ENCODE data around the gene ARSA. TPM values are rescaled to one million over a fixed set of nuclear protein-coding genes. Genes with fewer than 3 reads are reported as not detected.
A peak's percentile ranks its signal among the peaks of the same experiment; 100 is the strongest.

The ARSA gene
- total and polyA plus RNA-seq, 2 of the 13 experiments (the other 11 are each of a cell fraction or from before 2014, with no cell fraction given), result 9.0 to 11.5 TPM

GRCh38 chr22:50641696-50642607 is 14.0 kb upstream of the ARSA start (continued):
- peak; percentile 49; the same call in 1 of the 2 replicates for TF ChIP-seq NFAT5 (CRISPR knock-in tag; IDR thresholded peaks at IDR 0.05)

- H2AFZ ChIP-seq (ENCODE audit: low read length), result no peak overlapping the region
- DNase-seq (ENCODE audit: low spot score) (no peak), FAIRE-seq (no peak), ATAC-seq (peak; percentile 25)
- H3K79me2 ChIP-seq (ENCODE audit: insufficient read depth, low read length), result no peaks in the 10 kb centered on the region
- peaks cover 60% of the 10 kb centered on the region for H3K4me1 ChIP-seq (ENCODE audit: insufficient read depth, low read length)
- POLR2A ChIA-PET, result interaction anchor here (0.8 to 5.4 kb wide), 25 partner anchors 8 to 133 kb away, joined by 3 to 56 read pairs (median 6); partner anchors contain the start of genes ARSA, CHKB, KLHDC7B and LMF2
- TSS peak; percentile 86 for BruUV-seq (replicated peaks)
- H3K9ac ChIP-seq (ENCODE audit: insufficient read depth, low read depth, low read length), result peak overlapping the region; percentile 69
- no peaks in the 10 kb centered on the region for H3K9me3 ChIP-seq (ENCODE audit: low read length)
- 16% methylated on average over 13 of the region's 15 CpGs for WGBS (ENCODE audit: low lambda C conversion rate)
- peak overlapping the region; percentile 94 for H3K27ac ChIP-seq (ENCODE audit: extremely low read length, insufficient read depth, low read length)
- CTCF ChIA-PET (ENCODE audit: low intra/inter-chr PET ratio, low total read pairs), result interaction anchor here (0.7 to 2.2 kb wide), 3 partner anchors 13 to 50 kb away, joined by 3 to 14 read pairs (median 3); partner anchors contain the start of gene ARSA
- H4K20me1 ChIP-seq (ENCODE audit: insufficient read depth, low read length), result no peaks in the 10 kb centered on the region
- H3K36me3 ChIP-seq (replicated peaks in 1 of 2; ENCODE audit: control insufficient read depth in 1 of 2, insufficient read depth in 2 of 2, low read length in 2 of 2), result no peaks in the 10 kb centered on the region
- peak overlapping the region; percentile 38 to 62 (median 38); a peak in 5 of 6 replicates for H3K4me3 ChIP-seq (replicated peaks in 1 of 3; ENCODE audit: insufficient read depth in 1 of 3, low read depth in 2 of 3, low read length in 3 of 3)
- no peaks in the 10 kb centered on the region for H3K27me3 ChIP-seq (ENCODE audit: control insufficient read depth in 1 of 2, insufficient read depth in 2 of 2, low read length in 2 of 2)
- intact Hi-C loops (cut with micrococcal nuclease; ENCODE audit: unreplicated experiment) (loop anchor here (5.0 kb wide), 1 partner anchor 51 kb away; no protein-coding TSS in a partner anchor), in situ Hi-C loops (cut with HindIII; ENCODE audit: extremely low pct_ligation_motif_present, low pct_unique_long_range_greater_than_20kb) (no loop called here)
- peak overlapping the region; percentile 89 for H3K4me2 ChIP-seq (ENCODE audit: low read depth, low read length)
- 0 out of 2 replicates have a peak, but pooled peaks have one; percentile 53 for TF ChIP-seq ZNF746 (CRISPR knock-in tag; IDR thresholded peaks at IDR 0.05)
- no peak for TF ChIP-seq NR2F2 (IDR thresholded peaks at IDR 0.05; ENCODE audit: borderline replicate concordance, low read depth)
- peak; percentile 44; the same call in 1 of the 2 replicates for TF ChIP-seq NFKB2 (CRISPR knock-in tag; IDR thresholded peaks at IDR 0.05; ENCODE audit: borderline replicate concordance)
- 0 out of 2 replicates have a peak, but pooled peaks have one; percentile 28 for TF ChIP-seq KDM5B (CRISPR knock-in tag; IDR thresholded peaks at IDR 0.05; ENCODE audit: borderline replicate concordance)
- TF ChIP-seq ZNF121 (CRISPR knock-in tag; IDR thresholded peaks at IDR 0.05), result peak; percentile 97
- TF ChIP-seq AGO1 (IDR thresholded peaks at IDR 0.05; ENCODE audit: low read depth, low read length, poor library complexity, severe bottlenecking), result no peak
Observed at GRCh38 chr22:50640857-50641647, 13.1 kb upstream of the ARSA start.

Measured in HepG2 (cell line).